AG08395 (cell line): ENCODE measurements around the gene PNPO.
A peak's percentile ranks its signal among the peaks of the same experiment; 100 is the strongest.
"Not testable (repeated sequence)": the region's sequence is repeated elsewhere in the genome, so short reads cannot be mapped to it uniquely, and the experiment has no call there.

Experiments used
- DNase-seq: peaks from one replicate; pipeline ENCODE4 v3.0.0; 2012; ENCODE audit warnings: mixed read lengths, low spot score

PNPO gene

DNA sequence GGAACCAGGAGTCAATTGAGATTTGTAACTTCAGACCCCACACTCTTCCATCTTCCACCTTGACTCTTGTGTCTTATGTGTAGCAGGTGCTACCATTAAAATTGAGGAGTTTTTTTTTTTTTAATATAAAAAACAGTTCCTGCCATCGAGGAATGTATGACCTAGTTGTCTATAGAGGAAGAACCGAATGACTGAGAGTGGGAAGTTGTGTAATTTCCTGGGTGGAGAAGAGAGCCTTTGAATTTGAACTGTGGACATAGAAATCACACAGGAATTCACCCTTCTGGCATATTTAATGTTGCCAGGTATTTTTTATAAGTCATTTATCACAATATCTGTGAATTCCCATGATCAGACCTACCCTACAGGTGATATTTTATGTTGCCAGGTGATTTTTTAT is 23.4 kb upstream of the PNPO start:
- DNase-seq = no peak

DNA sequence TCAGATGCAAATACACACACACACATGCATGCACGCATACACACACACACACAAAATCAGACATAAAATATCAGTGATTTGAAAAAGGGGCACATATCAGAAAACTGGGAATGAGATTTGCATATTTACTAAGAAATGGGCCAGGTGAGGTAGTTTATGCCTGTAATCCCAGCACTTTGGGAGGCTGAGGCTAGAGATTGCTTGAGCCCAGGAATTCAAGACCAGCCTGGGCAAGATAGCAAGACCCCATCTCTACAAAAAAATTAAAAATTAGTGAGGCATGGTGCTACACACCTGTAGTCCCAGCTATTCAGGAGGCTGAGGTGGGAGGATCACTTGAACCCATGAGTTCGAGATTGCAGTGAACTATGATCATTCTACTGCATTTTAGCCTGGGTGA is 22.4 kb upstream of the PNPO start:
- no peak for DNase-seq

DNA sequence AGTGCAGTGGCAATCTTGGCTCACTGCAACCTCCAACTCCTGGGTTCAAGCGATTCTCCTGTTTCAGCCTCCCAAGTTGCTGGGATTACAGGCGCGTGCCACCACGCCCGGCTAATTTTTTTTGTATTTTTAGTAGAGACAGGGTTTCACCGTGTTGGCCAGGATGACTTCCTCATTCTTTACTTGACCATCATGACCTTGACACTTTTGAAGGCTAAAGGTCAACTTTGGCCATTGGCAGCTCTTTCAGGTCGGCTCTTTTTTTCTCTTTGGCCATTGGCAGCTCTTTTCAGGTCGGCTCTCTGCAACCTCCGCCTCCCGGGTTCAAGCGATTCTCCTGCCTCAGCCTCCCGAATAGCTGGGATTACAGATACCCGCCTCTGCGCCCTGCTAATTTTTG is 21.5 kb upstream of the PNPO start:
- not testable (repeated sequence) for DNase-seq

DNA sequence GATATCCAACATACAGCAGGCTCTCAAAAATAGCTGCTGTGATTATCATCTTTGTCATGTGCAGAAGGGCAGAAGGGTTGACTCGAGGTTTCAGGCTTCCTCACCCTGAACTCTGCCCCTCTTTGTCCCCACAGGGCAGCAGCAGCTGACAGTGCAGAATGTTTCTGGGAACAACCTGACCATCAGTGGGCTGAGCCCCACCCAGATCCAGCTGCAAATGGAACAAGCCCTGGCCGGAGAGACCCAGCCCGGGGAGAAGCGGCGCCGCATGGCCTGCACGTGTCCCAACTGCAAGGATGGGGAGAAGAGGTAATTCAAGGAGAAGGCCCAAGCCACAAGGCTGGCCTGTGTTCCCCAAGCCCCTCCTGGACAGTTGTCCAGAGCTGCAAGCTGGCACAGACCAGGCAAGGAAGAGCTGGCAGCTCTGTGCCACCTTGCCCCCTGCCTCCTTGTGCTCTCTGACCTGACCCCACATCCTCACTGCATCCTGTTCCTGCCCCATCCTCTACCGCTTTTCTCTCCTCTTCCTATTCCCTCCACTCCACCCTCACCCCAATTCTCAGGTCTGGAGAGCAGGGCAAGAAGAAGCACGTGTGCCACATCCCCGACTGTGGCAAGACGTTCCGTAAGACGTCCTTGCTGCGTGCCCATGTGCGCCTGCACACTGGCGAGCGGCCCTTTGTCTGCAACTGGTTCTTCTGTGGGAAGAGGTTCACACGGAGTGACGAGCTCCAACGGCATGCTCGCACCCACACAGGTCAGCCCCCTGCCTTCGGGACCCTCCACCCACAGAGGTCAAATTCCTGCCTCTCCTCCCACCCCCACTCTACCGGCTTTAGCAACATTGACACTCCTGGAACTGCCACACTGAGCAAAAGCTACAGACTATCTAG is 16.3 kb upstream of the PNPO start:
- no peak for DNase-seq

DNA sequence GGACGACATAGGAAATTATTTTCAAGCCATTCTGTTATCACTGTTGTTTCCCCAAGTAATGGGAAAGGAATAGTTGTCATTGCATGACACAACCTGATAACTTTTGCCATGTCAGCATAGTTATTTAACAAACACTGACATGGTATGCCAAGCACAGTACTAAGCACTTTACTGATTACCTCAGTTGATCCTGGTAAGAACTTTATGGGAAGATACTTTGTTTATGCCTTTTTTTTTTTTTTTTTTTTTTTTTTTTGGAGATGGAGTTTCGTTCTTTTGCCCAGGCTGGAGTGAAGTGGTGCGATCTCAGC is 15.7 kb upstream of the PNPO start:
- DNase-seq = no peak

DNA sequence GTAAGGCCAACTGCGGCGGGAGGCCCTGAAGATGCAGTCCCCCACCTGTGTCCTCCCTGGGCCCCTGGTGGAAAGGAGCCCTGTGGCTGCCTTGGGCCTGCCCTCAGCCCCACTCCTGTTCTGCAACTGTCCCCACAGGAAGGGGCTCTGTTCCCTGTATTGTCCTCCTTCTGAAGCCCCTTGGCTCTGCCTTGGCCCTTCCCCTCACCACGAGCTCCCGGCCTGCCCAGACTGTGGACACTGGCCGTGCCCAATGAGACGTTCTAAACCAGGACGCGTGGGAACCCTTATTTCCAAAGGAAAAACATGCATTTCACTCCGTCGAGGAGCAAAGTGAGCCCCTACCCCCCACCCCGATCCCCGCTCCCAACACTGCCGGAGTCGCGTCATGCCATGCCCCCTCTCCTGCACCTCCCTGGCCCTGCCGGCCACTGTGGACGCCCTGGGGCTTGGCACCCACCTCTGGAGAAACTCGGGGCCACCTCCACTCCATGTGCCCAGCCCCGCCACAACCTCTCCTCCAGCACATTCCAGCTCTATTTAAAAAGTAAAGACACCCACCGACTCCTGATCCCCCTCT is 13.5 kb upstream of the PNPO start:
- no peak for DNase-seq

DNA sequence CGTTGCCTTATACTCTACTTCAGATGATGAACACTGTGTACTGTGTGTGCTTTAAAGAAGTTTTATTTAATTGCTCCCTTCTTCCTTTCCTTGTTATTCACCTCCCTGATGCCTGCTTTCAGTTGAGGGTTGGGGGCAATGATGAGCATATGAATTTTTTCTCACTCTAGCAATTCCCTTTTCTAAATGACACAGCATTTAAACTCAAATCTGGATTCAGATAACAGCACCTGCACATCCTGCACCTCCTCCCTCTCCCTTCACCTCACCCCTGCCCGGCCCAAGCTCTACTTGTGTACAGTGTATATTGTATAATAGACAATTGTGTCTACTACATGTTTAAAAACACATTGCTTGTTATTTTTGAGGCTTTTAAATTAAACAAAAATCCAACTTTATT is 13.0 kb upstream of the PNPO start:
- no peak for DNase-seq

DNA sequence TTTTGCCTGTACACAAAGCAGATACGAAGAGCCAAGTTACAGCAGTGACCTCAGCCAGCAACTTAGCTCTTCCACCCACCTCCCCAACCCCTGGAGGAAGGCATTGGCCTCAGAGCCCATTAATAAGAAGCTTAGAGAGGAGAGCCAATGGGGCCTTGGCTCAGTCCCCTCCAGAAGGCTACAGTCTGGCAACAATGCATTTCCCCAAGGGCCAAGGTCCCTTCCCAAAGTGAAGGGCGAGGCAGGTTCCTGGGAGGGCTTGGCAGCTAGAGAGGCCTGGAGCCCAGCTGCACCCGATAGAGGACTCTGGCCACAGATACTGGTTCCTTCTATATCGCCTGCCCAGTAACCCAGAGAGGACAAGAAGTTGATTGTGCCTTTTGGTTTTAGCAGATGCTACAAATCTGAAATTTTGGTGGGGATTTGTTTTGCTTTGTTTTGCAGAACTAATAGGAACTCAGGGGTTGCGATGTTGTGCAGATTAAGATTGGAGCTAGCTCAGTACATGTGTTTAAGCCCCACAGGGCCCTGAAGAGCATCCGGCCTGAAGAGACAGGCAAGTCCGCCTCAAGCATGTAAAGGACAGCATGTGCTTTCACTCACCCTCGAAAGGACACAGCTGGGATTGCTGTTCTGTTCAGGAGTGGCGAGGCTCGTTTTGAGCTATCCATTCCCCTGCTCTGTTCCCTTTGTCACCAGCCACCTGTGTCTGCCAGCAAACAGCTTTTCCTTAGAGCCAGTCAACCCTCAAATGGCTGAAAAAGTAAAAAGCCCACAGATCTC is 12.0 kb upstream of the PNPO start:
- no peak for DNase-seq

DNA sequence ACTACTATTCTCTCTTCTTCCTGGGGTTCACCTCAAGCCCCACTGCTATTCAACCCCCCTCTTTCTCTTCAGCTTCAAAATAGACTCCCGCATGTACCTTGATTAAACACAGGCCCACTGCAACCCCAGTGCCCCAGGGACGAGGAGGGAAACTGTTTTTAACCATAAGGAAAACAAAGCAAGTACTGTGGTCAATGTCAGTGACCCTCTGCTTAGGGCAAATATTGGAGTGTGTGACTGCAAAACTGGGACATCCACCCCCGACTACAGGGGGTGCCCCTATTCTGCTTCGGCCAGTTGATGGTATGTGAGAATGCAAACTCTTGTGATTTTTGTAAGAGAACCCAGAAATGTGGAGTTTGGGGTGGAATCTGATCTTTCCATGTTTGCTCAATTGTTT is 9.5 kb upstream of the PNPO start:
- DNase-seq = no peak

DNA sequence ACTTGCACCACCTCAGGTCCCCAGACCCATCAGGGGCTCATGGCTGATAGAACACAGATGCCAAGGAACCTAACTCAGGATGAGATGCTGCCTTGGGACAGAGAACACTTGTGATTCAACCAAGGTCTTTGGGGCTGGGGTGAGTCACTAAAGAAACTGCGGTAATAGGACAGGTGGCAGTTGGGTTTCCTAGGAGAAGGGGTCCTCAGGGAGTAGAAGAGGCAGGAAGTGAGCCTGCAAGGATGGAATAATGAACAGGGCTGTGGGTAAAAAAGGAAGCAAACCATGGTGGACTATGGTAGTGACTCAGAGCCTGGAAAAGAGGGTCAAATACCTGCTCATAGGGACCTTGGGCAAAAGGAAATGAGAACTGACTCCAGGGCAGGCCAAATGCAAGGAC is 6.5 kb upstream of the PNPO start:
- no peak for DNase-seq

DNA sequence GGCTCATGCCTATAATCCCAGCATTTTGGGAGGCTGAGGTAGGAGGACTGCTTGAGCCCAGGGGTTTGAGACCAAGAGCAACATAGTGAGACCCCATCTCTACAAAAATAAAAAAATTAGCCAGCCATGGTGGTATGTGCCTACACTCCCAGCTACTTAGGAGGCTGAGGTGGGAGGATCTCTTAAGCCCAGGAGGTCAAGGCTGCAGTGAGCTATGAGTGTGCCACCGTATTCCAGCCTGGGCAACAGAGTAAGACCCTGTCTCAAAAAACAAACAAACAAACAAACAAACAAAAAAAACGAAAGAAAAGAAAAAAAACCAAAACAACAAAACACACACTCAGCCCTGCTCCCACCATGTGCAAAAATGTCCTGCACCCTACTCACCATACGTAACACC is 5.9 kb upstream of the PNPO start:
- DNase-seq = not testable (repeated sequence)

DNA sequence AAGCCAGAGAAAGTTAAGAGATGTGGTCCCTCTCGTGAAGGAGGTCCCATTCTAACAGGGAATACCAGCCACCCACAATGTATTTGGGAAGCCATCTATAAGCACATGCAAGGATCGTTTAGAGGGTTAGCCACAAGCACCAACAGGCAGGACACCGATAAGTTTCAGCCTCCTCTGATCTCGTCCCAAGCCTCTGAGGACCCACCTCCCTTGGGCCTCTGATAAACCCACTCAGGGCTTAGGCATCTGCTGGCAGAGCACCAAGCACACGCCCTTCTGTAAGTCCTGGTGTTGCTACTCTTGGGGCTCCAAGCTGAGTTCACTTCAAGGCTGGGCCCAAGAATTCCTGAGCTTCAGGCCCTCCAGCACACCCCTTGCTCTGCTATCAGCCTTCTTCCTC is 5.4 kb upstream of the PNPO start:
- DNase-seq = peak; percentile 68

DNA sequence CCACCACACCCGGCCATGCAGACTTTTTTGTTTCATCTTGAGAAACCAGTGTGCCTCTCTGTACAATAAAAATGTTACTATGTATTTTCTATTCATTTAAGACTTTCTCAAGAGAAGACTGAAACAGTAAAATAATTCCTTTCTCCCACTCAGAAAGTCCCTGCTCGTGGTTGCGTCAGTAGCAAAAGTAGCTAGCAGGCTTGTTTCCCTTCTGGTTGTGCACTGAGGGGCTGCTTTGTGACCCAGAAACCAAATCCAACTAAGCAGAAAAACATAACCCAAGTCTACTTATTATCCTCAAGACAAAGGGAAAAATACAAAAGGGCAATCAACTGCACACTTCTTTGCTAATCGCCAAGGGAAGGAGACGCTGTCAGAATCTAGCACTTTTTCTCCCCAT is 3.4 kb upstream of the PNPO start:
- no peak for DNase-seq

DNA sequence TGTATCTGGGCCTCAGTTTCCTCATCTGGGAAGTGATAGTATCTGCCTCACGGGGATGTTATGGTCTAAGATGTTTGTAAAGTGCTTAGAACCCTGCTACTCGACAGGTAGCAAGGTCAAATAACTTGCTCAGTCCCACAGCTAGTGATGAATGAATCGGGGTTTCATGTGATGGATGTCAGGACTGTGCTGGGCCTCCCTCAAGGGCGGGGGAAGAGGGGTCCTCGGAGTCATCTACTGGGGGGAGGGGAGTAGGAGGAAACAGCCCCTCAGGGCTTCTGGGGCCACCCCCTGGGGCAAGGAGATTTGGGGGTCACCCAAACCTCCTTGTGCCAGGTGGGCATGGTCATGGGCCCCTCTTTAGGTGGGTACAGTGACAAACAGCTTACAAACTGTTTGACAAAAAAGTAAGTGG is 732 bp downstream of the PNPO start:
- no peak for DNase-seq

DNA sequence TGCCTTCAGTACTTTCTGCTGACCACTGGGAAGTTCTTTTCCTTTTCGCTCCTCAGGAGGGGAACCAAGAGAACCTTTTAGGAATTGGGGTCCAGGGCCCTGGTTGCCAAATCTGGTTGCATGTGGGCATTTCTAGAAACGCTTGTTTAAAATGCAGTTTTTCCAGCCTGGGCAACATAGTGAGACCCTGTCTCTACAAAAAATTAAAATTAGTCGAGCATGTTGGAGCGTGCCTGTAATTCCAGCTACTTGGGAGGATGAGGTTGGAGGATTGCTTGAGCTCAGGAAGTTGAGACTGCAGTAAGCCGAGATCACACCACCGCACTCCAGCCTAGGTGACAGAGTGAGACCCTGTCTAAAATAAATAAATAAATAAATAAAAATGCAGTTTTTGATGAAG is 1.2 kb downstream of the PNPO start:
- DNase-seq = no peak

DNA sequence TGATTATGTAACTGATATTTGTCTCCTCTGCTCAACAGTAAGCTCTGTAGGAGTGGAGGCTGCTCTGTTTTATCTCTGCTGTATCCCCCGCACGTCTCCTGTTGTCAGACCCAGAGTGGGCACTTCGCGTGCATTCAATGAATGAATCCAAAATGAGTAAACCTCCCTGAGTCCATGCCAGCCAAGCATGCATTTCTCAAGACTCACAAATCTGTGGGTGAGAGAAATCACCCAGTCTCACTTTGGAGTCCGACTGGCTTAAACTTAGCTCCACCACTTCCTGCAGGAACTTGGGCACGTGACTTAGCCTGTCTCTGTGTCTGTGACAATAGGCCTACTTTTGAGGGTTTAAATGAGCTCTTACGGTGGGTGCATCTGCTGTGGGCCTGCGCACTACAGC is 3.7 kb downstream of the PNPO start:
- DNase-seq = no peak

DNA sequence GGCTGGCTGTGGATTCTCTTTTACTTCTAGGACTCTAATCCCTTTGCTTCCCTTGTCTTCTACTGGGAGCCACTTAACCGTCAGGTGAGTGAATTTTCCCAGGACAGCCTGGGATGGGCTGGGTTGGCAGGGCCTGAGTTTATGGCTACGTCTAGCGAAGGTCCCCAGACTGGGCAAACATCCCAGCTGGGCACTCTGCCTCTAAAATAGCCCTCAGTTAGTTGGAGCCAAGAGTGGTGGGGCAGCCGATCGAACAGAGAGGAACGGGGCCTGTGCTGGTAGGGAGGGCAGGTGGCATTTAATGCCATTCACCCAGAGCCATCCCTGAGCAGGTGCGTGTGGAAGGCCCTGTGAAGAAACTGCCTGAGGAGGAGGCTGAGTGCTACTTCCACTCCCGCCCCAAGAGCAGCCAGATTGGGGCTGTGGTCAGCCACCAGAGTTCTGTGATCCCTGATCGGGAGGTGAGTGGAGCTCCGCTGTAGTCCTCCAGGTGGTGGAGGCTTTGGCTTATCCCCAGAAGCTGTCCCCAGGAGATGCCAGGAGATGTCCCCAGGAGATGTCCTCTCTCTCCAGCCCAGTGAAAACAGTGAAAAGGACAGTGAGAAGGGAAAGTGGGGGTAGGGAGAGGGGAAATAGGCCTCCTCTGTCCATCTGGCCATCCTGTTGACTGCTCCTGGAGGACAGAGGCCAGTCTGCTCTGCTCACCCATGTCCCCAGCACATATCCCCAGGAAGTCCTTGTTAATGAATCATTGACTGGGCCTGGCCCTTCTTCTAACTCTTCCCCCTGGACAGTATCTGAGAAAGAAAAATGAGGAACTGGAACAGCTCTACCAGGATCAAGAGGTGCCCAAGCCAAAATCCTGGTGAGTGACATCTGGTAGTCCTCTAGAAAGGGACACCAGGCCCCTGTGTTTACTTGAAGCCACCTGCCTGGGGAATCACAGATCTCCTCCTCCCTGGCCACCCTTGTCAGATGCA is 4.4 kb downstream of the PNPO start:
- no peak for DNase-seq

DNA sequence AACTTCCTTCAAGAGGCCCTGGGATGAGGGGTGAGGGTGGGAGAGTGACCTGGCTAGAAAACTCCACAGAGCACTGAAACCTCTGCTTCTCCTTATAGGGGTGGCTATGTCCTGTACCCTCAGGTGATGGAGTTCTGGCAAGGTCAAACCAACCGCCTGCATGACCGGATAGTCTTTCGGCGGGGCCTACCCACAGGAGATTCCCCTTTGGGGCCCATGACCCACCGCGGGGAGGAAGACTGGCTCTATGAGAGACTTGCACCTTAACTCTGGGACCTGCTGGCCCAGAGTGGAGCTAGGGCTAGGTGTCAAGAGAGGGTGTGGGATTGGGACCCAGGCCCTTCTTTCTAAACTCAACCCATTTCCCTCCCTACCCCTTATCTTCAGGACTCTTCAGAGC is 5.1 kb downstream of the PNPO start:
- DNase-seq = no peak

DNA sequence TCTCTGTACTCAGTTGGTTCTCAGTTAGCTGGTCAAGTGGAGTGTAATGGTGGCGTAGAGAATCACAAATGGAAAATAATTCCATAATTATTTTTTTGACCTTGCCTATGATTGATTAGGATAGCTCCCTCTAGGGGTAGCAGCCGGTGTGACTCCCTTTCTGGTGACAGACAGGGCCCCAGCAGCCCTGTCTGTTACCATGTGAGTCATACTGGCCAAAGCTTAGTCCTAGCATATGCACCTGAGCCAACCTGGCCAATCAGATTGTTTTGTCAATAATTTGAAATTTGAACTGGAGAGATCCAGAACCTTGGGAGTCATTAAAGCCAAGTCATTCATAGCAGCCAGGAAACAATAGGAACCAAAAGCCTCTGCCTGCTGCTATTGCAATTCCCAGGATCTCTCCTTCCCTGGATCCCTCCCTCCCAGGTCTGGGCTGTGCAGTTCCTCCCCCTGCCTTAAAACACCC is 5.6 kb downstream of the PNPO start:
- peak; percentile 89 for DNase-seq

DNA sequence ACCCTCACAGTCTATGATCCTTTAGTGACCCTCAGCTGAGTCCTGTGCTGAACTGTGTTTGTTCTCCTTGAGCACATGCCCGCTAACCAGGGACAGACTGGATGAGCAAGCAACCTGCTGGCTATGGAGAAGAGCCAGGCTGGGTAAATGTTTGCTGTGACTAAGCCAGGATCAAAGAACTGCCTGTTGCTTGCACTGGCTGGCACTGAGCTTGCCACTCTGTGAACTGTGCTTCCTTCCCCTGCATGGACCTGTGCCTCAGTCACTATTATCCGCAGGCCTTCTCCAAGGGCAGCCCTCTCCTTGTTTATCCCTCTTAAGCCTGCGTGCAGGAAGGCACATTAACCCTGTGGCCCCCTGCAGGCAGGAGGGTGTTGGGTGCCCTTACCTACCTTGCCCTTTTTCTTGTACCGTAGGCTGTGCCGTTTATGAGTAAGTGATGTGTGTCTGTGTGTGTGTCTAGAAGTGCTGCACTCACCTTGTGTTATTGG is 7.4 kb downstream of the PNPO start:
- no peak for DNase-seq

DNA sequence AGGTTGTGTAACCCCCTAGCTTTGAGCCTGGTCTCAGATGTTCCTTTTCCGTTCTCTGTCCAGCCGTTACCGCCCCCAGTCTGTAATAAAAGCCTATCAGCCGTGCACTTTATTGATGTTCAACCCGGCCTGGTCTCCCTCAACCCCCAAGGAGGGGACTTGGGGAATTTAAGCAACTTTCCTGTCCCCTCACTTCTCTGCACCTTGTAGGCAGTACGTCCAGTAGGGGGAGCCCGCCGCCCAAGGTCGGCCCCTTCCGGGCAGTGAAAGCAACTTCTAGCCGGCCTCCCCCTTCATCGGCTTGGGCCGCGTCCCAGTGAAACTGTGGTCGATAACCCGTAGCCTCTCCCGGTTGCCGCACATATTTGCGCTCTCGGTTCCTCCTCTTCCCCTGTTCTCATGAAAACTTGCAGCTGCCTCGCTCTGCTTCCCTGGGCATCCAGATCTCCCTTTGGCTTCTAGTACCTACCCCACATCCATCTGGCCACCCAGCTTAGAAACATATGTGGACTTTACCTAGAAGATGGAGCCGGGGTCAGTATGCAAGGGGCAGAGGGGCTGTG is 7.9 kb downstream of the PNPO start:
- DNase-seq = peak; percentile 86
